Right ventricle myocardium inferior (tissue), 1 donor: Measurements from ENCODE around the gene UPF1. TPM values are rescaled to one million over a fixed set of nuclear protein-coding genes. Genes with fewer than 3 reads are reported as not detected.

Experiments
- ATAC-seq: fragments of 200-7000 bp; cut with Tn5 transposase; one replicate; pipeline ENCODE4 v1.9.1; 2020; ENCODE audit warnings: mild to moderate bottlenecking, moderate library complexity
- DNase-seq: peaks from one replicate; pipeline ENCODE4 v3.0.0; 2021; ENCODE audit errors: missing footprints
- intact Hi-C: fragments of 100-400 bp; cut with DNase I; formaldehyde crosslinking; loops from one replicate; pipeline ENCODE4 v1.11.0; 2022
- long read RNA-seq: library from polyadenylated mRNA; unstranded; transcript quantifications from one replicate; pipeline ENCODE4 v2.0.0, GENCODE V29; 2021
- total RNA-seq: library from RNA; stranded (reverse); fragmentation: NEBNext Ultra II Directional; extraction: Animal tissue kit (Norgen Biotek cat#: 25700); gene quantifications from one replicate; pipeline ENCODE4 v1.2.1, GENCODE V29; 2021
- donor health status: DM: no; HTN: yes; CAD: no; lungs with severe emphysema.

Gene UPF1
- 37.0 TPM for total RNA-seq
- long read RNA-seq, full-length matches to known transcripts = 29 of 49 reads
- long read RNA-seq, partial matches to known transcripts = 14 of 49 reads
- long read RNA-seq, other reads (novel, unspliced or antisense) = 6 of 49 reads

DNA sequence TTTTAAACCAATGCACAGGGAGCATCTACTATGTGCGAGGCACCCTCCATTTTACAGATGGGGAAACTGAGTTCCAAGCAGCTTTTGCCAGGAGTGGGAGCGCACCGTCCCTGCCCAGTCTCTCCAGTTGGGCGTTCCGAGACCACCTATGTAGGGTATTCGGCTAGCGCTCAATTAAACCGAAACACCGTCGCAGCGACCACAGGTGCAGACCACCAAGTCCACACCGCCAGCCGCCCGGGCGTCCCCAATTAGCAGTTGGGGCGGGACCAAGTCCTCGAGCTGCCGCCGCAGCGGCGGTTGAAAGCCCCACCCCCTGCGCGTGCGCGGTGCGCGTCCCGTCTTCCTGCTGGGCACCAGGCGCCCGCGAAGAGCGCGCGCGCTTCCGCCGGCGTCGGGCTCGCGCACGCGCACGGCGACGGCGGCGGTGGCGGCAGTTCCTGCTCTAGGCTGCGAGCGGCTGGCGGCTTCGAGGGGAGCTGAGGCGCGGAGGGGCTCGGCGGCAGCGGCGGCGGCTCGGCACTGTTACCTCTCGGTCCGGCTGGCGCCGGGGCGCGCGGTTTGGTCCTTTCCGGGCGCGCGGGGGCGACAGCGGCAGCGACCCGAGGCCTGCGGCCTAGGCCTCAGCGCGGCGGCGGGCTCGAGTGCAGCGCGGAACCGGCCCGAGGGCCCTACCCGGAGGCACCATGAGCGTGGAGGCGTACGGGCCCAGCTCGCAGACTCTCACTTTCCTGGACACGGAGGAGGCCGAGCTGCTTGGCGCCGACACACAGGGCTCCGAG is at the start of gene UPF1:
Gene UPF1, plus strand, starts transcription at position 436 of the 782 bp plus-strand sequence. Its CDS starts 251 bp downstream, at position 687.
- ATAC-seq (peak; percentile 95), DNase-seq (peak; percentile 98)
- intact Hi-C loops = no loop called here

DNA sequence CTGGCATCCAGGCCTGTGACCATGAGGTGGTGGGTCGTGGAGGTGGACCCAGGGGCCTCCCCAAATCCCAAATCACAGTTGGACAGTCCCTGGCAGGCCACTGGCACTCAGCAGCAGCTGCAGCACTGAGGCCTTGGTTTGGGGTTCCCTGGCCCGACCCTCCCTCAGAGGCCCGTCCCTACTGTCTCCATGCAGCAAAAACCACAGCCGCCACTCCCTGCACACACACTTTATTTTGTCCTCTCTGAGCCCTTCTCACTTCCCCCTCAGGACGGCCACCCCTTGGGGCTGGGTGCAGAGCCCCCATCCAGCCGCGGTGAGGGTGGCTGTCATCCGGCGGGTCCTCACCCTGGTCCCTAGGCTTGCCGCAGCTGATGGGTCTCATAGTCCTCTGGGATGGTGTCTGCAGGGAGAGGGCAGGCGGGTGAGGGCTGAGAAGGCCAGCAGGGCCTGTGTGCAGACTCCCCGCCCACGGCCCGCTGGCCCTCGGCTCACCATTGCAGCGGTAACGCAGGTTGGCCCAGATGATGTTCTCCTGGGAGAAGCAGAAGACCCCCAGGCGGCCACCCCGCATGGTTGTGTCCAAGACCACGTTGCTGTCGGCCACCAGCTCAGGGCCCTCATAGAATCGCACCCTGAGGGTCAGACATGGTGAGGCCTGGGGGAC is 49.1 kb upstream of the UPF1 start:
- peak; percentile 55 for DNase-seq
- intact Hi-C loops = no loop called here
- ATAC-seq = no peak

DNA sequence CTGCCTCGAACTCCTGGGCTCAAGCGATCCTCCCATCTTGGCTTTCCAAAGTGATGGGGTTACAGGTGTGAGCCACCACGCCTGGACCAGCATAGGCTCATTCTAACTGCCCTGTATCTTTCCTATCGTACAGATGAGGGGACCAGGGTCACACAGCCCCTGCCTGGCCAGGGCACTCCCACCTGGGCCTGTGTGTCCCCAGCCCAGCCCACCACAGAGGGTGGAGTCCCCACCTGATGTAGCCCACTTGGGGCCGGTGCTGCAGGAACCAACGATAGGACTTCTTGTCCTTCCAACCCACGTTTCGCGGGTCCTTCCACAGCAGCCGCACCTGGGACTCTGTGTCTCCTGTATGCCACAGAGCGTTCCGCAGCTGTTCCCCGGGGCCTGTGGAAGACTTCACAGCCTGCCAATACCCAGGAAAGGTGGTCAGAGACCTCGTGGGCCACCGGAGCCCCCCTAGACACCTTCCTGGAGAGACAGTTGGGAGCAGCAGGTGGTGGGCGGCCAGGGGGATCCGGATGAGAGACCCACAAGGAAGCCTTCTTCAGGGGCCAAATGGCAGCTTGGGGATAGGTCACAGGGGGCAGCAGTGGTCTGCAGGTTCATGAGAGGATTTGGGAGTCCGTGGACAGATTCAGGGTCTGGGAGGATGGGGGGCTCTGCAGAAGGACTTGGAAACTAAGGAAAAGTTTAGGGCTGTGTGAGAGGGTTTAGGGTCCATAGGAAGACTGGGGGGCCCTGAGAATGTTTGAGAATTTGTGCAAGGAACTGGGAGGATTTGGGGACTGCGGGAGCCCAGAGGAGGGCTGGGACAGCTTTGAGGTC is 47.6 kb upstream of the UPF1 start:
- ATAC-seq = no peak
- DNase-seq = peak; percentile 51

DNA sequence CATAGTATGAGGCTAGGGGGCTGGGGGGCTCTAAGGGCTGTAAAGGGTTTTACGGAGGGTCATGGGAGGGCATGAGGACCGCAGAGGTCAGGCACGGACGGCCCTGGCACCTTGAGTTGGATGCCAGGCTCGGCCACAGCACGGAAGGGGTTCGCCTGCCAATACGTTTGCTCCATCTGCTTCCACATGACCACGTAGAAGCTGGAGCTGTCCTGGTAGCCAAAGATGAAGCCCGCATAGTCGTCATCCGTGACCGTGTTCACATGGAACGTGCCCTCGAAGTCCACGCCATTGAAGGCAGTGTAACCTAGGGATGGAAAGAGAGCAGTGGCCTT is 47.0 kb upstream of the UPF1 start:
- ATAC-seq (no peak), DNase-seq (no peak)
- intact Hi-C loops = no loop called here

More for the DNA sequence above, 47.6 kb upstream of the UPF1 start:
- intact Hi-C loops = no loop called here

DNA sequence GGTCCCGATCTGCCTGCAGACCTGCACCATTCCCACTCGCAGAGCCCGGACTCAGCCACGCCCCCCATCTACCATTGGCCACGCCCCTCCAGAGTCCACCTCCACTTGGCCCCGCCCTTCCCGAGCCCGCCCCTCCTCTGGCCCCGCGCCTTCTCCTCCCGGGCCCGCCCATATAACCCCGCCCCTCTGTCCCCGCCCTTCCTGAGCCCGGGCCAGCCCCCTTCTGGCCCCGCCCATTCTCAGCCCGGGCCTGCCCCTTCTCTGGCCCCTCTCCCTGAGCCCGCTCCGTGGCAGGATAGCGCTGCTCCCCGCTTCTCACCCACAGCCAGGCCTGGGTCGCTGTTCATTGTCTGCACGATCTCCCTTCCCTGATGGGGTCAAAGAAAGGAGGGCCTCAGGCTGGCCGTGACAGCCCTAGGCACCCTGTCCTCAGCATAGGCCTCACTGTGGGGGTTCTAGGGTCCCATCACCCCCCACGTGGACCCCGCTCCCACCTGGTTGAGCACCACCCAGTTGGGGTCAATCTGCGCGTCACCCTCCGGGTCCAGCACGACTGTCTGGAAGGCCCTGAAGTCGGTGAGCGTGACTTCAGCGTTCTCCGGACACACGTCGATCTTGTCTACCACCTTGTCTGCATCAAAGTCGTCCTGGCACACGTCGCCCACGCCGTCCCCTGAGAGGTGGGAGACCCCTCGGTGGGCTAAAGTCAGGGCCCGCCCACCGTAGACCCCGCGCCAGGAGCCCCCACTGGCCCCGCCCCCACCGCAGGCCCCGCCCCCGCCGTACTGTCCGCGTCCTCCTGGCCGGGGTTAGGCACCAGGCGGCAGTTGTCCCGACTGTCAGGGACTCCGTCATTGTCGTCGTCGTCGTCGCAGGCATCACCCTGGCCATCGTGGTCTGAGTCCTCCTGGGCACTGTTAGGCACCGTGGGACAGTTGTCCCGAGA is 46.3 kb upstream of the UPF1 start:
- DNase-seq (peak; percentile 87), ATAC-seq (peak; percentile 69)
- intact Hi-C loops = no loop called here

DNA sequence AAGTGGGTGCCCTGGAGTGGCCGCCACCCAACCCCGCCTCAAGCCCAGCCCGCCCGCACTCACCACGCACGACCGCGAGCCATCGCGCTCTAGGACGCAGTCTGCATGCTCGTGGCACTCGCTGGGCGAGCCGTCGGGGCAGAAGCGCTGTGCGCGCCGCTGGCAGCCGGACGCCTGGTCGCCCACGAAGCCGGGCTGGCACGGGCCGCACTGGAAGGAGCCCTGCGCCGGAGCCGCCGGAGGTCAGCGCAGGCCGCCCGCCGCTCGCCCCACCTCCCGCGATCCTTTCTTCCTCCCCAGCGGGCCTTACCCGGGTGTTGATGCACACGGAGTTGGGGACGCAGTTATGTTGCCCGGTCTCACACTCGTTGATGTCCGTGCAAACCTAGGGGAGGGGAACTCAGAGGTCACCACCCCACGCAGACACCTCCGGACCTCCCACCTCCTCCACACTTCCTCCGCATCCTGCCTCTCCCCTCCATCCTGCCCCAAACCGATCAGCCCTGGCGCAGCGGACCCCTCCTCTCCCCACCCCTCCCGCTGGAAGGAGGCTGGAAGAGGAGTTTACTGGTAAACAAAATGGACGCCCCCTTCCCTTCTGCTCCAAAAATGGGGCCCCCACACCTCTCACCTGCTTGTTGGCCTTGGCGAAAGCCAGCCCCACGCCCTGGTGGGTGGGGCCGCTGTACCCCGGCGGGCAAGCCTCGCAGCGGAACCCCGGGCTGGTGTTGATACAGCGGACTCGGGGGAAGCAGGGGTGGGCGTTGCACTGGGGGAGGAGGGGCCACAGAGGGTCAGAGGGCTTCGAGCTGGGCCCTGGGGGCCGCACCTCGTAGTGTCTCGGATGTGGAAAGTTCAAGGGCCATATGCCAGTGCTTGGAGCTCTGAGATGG is 43.0 kb upstream of the UPF1 start:
- peak; percentile 49 for DNase-seq
- intact Hi-C loops = no loop called here
- no peak for ATAC-seq

DNA sequence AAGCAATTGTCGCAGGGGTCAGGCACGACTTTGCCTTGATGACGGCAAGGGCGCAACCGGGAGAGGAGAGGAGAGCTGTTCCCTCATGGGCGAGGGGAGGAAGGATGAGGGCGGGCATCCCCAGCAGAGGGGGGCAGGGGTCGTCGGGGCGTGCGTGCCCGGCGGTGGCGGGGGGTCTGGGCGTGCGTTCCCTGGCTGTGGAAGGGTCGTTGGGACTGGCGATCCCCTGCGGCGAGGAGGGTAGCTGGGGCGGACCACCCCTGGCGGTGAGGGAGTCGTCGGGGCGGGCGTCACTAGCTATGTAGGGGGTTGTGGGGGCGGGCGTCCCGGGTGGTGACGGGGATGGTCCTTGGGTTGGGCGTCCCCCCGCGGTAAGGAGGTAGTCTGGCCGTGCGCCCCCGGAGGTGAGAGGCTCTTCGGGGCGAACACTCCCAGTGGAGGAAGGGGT is 42.3 kb upstream of the UPF1 start:
- DNase-seq = peak; percentile 49
- intact Hi-C loops = no loop called here
- ATAC-seq = no peak

DNA sequence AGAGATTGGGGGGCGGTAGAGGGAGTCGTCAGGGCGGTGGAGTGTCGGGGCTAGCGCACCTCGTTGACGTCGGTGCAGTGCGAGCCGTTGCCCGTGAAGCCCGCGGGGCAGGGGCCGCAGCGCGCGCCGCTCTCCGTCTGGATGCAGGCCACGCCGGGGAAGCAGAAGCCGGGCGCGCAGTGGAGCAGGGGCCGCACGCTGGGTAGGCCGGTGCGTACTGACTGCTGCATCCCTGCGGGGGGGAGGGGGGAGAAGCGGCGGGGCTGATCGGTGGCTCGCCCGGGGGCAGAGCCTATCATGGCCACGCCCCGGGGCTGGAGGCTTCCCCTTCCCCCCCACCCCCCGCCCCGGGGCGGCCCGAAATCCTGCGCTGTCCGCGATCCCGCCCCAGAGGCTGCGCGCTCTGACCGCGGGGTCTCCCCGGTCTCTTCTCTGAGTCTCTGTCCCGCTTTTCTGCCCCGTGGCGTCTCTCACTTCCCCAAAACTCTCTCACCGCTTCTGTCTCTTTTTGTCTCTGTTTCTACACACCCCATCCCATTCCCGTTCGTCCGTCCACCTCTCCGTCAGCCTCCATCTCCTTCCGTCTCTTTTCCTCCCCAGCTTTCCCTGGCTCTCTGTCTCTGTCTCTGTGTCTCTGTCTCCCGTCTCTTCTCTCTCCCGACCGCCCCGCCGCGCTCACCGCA is 41.7 kb upstream of the UPF1 start:
- intact Hi-C loops = no loop called here
- no peak for ATAC-seq
- peak; percentile 68 for DNase-seq

DNA sequence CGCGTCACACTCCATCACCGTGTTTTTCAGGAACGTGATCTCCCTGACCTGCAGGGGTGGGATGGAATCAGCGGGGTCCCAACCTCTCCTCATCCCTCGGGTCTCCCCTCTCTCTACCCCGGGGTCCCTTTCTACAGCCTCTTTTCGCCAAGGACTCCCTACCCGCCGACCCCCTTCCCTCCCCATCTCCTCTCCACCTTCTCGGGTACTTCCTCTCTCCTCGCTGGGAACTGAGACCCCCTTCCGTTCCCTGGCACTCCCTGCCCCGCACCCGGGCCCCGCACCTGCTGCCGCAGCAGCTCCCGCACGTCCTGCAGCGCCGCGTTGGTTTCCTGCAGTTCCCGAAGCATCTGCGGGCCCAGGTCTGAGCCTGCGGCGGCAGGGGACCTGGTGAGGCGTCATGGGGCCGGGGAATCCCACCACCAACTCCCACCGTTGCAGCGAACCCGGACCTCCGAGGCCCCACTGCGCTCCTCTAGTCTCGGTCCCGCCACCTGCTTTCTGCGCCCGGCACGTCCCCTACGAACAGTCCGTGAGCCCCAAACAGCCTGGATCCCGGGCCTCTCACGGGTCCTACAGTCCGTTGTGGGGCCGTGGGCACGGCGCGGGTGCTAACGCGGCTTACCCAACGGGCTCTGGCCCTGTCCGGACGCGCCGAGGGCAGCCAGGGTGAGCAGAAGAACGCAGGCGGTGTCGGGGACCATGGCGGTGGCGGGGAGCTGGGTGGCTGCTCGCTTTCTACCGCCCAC is 41.0 kb upstream of the UPF1 start, which contains the start of gene COMP:
Gene COMP, minus strand, starts transcription at position 740 of the 749 bp plus-strand sequence. Its CDS starts 36 bp downstream, at position 704.
- intact Hi-C loops = no loop called here

DNA sequence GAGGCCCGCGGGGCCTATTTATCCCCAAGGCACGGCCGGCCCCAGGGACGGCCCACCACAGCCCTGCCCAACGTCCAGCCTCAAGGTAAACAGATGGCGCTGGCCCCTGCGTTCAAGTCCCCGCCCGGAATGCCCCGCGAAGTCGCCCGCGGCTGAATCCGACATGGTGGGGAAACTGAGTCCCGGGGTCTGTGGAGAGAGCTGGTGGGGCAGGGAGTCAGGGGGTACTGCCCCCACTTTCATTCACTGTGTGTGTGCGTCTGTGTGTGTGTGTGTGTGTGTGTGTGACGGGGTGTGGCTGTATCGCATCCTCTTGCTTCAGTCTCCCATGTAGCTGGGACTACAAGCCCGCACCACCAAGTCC is 40.5 kb upstream of the UPF1 start:
- intact Hi-C loops = no loop called here
- ATAC-seq (no peak), DNase-seq (peak; percentile 50)

More for the DNA sequence above, 41.0 kb upstream of the UPF1 start, which contains the start of gene COMP:
- no peak for ATAC-seq
- peak; percentile 64 for DNase-seq

DNA sequence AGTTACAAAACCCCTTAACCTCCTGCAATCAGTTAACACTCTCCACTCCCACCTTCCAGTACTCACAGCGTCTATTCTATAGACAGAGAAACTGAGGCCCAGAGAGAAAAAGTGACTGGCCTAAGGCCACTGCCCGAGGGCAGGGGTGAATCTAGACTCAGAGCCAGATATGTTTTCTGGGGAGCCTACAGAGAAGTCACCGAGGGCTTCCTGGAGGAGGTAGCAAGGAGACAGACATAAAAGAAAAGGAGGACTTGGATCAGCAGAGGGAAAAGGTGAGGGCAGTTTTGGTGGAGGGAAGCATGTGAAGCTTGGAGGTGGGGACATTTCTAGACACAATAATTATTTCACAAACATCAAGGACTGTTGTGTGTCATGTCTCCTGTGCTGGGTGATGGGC is 39.1 kb upstream of the UPF1 start:
- DNase-seq (no peak), ATAC-seq (no peak)
- intact Hi-C loops = no loop called here

DNA sequence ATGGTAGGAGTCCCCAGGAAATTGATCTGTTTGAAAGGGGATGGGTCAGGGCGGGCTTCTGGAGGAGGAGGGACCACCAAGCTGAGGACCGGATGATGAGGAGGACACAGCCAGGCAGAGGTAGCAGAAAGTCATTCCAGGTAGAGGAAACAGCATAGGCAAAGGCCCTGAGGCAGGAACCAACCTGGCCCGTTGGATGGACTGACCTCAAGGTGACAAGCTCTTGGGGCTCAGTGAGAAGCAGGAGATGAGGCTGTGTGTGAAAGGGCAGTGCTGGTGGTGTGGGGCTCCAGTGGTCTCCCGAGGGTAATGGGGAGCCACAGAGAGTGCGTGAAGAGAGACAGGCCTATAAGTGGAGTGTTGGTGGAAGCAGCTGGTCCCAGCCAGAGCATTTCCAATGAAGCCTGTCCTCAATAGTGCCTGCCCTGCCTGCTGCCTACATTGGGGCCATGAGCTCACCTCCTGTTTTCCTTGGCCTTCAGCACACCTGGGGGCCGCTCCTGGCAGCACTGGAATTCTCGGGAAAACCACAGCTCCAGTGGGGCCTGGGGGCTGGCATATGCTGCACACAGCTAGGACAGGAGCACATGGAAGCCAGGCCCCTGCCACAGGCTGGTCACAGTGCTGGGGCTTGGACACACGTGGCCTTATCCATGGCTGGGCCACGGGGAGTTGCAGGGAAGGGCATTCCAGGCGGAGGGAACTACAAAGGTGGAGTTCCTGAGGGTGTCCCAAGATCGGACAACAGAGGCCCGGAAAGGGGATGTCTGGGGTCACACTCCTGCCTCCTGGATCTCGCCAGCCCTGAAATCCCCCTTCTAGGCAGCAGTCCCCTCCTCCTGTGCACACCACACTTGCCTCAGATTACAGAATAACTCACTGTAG is 38.4 kb upstream of the UPF1 start:
- no peak for ATAC-seq
- DNase-seq = peak; percentile 17
- intact Hi-C loops = no loop called here

DNA sequence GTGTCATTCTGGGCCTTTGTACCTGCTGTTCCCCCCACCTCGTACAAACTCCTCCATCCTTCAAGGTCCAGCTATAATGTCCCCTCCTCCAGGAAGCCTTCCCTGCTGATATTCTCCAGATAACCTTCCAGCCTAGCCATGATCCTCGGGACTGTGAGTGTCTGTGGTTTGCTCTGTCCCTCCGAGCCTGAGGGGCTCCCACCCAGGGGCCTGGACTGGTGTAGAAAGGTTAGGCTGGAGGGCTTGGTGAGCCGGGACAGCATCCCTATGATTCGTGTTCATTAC is 37.8 kb upstream of the UPF1 start:
- no peak for DNase-seq

DNA sequence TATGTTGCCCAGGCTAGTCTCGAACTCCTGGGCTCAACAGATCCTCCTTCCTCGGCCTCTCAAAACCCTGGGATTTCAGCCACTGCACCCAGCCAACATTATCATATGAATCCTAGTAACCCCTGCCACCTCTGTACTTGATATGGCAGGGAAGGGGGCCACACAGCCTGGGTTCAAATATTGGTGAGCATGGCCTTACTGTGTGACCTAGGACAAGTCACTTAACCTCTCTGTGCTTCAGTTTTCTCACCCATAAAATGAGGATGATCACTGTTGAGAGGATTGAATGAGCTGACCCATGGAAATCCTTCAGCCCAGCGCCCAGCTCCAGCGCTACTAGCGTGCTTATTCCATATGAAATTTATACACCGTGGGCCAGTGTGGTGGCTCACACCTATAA is 37.1 kb upstream of the UPF1 start:
- DNase-seq (no peak), ATAC-seq (no peak)
- intact Hi-C loops = no loop called here

More for the DNA sequence above, 37.8 kb upstream of the UPF1 start:
- intact Hi-C loops = no loop called here
- no peak for ATAC-seq

DNA sequence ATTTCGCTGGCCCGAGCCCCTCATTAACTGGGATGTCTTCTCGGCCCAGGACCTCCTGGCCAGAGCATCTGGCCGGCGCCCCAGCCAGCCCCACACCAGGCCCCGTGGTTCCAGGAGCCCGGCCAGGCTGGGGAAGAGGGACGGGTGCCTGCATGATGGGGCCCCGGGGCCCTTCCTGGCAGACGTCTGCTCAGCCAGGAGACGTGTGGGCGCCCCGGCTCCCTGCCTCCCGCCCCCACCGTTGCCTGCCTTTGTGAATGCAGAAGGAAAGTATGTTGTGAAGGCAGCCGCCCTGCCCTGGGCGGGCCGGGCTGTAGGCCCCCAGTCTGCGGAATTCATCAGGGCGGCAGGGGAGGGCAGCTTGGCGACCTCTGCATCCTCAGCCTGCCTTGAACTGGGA is 36.2 kb upstream of the UPF1 start:
- DNase-seq = no peak
- intact Hi-C loops = no loop called here
- ATAC-seq = peak; percentile 21
